ENCODE measurements around the gene ARHGAP42. TPM values are rescaled to one million over a fixed set of nuclear protein-coding genes. Genes with fewer than 3 reads are reported as not detected.
"Not testable (repeated sequence)": the region's sequence is repeated elsewhere in the genome, so short reads cannot be mapped to it uniquely, and the experiment has no call there.

Gene ARHGAP42
- total RNA-seq, 1 donor from 2014 or later = 0.10 TPM

DNA sequence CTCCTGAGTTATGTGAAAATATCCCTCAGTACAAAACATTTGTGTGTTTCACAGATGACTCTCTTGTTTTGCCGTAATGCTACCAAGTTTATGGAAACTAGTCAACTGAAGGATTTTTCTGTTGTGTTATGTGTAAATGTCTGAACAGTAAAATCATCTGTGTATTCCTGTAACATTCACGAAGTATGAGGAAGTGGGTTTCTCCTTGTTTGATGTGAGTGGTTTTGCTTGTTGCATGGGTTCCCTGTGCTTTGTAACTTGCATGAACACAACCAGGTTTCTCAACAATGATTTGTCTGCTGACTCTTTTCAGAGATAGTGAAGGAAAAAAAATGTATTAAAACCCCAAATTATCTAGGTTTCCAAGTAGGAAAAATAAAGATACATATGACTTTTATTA is 304.5 kb downstream of the ARHGAP42 start:
- intact Hi-C loops (cut with micrococcal nuclease) = no loop called here
- no peak for DNase-seq (ENCODE audit: low spot score)
- no peaks in the 10 kb centered on the region for H3K27me3 Mint-ChIP-seq (ENCODE audit: insufficient read depth)
- H3K36me3 Mint-ChIP-seq (ENCODE audit: low read depth) = no peaks in the 10 kb centered on the region
- H3K9me3 Mint-ChIP-seq = no peaks in the 10 kb centered on the region
- H3K4me1 Mint-ChIP-seq (ENCODE audit: low read depth) = no peaks in the 10 kb centered on the region
- H3K27ac Mint-ChIP-seq = no peak overlapping the region
- no peak overlapping the region for H3K4me3 Mint-ChIP-seq

DNA sequence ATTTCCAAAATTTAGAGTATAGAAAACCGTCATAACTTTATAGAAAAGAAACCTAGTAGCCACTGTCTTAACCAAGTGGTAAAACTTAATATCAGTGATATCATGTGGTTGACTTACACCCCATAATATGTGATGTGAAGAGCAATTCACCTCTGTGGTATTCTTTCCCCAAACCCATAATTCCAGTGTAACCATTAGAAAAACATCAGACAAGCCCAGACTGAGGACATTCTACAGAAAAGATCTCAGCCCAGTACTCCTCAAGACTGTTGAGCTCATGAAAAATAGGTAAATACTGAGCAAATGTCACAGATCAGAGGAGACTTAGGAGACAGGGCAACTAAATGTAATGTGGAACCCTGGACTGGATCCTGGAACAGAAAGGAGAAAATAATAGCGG is 307.9 kb downstream of the ARHGAP42 start:
- Mint-ChIP-seq H3K27ac (no peak overlapping the region), H3K9me3 (peaks cover 5% of the 10 kb centered on the region), H3K4me1 (ENCODE audit: low read depth) (no peaks in the 10 kb centered on the region), H3K36me3 (ENCODE audit: low read depth) (no peaks in the 10 kb centered on the region), H3K27me3 (ENCODE audit: insufficient read depth) (no peaks in the 10 kb centered on the region), H3K4me3 (no peak overlapping the region)
- no peak for DNase-seq (ENCODE audit: low spot score)
- intact Hi-C loops (cut with micrococcal nuclease) = no loop called here

DNA sequence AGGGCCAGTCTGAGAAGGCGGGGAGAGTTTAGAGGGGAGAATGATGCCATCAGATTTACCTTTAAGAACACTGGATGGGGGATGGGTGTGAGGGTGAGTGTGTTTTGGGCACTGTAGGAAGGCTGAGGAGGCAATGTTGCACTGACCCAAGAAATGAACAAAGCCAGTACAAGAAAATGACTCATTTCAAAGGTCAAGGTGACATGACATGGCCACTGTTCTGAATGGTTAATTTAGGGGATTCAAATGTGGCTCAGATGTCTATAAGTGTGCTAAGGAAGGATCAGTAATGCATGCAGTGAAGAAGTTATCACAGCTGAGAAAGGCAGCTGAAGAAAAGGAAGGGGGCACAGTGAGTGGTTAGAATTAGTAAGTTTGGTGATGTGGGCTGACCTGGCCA is 312.7 kb downstream of the ARHGAP42 start:
- H3K4me3 Mint-ChIP-seq = no peak overlapping the region
- intact Hi-C loops (cut with micrococcal nuclease) = no loop called here
- no peak for DNase-seq (ENCODE audit: low spot score)
- H3K27ac Mint-ChIP-seq = no peak overlapping the region
- no peaks in the 10 kb centered on the region for H3K27me3 Mint-ChIP-seq (ENCODE audit: insufficient read depth)
- no peaks in the 10 kb centered on the region for H3K36me3 Mint-ChIP-seq (ENCODE audit: low read depth)
- H3K9me3 Mint-ChIP-seq = peaks cover 14% of the 10 kb centered on the region
- H3K4me1 Mint-ChIP-seq (ENCODE audit: low read depth) = no peaks in the 10 kb centered on the region

DNA sequence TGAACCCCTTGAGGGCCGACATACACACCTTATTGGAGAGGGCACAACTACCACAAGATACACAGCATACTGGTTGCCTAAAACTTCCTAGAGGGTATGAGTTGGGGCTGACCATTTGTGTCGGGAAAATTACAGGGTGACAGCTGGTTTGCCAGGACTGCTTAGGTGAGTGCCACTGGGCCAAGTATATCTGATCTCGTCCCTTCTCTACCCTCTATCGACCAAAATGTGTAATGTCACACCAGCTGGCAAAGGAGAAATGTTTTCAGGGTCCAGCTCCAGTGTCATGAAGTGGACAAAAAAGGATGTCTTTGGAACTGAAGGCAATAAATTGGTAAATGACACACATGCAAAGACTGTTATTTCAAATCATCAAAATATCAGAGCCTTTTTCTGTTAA is 316.4 kb downstream of the ARHGAP42 start:
- H3K4me1 Mint-ChIP-seq (ENCODE audit: low read depth) = no peaks in the 10 kb centered on the region
- H3K27me3 Mint-ChIP-seq (ENCODE audit: insufficient read depth) = no peaks in the 10 kb centered on the region
- H3K4me3 Mint-ChIP-seq = no peak overlapping the region
- no peak for DNase-seq (ENCODE audit: low spot score)
- intact Hi-C loops (cut with micrococcal nuclease) = no loop called here
- H3K36me3 Mint-ChIP-seq (ENCODE audit: low read depth) = no peaks in the 10 kb centered on the region
- H3K27ac Mint-ChIP-seq = no peak overlapping the region
- H3K9me3 Mint-ChIP-seq = peaks cover 14% of the 10 kb centered on the region

DNA sequence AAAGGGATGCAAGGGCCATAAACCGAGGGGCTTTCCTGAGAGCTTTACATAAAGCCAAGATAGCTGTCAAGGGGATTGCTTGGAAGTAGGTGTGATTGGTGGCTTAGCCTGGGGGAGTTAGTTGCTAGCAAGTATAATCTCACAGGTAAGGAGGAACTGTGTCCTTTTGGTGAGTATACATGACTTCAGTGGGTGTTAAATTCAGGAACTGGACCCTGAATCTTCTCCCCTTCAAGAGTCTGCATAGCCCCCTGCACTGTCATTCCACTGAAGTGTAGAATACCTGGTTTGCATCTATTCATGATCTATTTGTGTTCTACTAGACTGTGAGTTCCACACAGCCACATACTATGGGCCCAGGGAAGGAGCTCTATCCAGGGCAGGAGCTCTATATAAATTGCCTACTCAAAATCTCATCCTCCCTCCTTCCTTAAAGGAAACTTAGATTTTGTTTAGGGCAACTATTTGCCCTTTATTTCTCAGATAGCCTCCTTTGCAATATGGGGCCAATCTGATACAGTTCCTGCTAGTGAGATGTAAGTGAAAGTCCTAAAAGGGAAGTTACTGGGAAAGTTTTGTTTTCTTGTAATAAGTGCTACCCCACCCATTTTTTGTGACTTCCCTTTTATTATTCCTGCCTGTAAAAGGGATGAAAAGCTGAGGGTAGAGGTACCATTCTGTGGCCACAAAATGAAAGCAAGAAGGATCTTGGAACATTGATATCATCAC is 322.0 kb downstream of the ARHGAP42 start:
- Mint-ChIP-seq H3K4me1 (ENCODE audit: low read depth) (no peaks in the 10 kb centered on the region), H3K9me3 (peaks cover 3% of the 10 kb centered on the region), H3K27ac (no peak overlapping the region), H3K27me3 (ENCODE audit: insufficient read depth) (no peaks in the 10 kb centered on the region), H3K36me3 (ENCODE audit: low read depth) (no peaks in the 10 kb centered on the region), H3K4me3 (no peak overlapping the region)
- DNase-seq (ENCODE audit: low spot score) = no peak
- intact Hi-C loops (cut with micrococcal nuclease) = no loop called here

DNA sequence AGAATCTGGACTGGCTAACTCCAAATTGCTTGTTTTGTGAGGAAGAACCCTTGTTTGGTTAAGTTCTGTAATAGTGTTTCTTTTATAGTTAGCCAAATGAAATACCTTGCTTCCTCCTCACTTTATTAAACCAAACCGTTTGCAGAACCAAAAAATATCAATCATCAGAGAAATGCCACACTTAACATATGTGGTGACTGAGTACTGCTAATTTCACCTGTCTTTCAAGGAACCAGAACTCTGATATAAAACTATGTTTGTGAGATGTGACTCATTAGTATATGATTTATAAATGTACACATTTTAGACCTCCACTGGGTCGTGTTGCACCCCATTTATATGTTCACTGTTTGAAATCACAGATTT is 322.6 kb downstream of the ARHGAP42 start:
- H3K27me3 Mint-ChIP-seq (ENCODE audit: insufficient read depth) = no peaks in the 10 kb centered on the region
- H3K36me3 Mint-ChIP-seq (ENCODE audit: low read depth) = no peaks in the 10 kb centered on the region
- intact Hi-C loops (cut with micrococcal nuclease) = no loop called here
- H3K4me1 Mint-ChIP-seq (ENCODE audit: low read depth) = no peaks in the 10 kb centered on the region
- DNase-seq (ENCODE audit: low spot score) = no peak
- no peaks in the 10 kb centered on the region for H3K9me3 Mint-ChIP-seq
- no peak overlapping the region for H3K27ac Mint-ChIP-seq
- H3K4me3 Mint-ChIP-seq = no peak overlapping the region

DNA sequence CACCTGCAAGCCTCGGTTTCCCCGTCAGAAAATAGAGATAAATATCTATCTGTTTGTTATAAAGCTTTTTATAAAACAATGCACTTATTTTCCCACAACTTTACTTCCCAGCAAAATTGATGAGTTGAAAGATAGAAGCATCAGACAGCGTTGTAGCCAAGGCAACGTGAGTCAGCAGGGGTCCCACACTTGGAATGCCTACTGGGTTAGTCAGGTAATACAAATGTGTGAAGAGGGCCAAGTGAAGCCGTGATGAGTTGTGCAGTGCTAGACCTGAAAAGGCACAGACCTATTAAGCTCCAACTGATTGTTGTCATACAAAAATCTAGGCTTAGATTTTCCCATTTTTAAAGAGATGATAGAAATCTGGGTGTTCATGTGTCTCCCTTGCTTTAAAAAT is 323.8 kb downstream of the ARHGAP42 start:
- Mint-ChIP-seq H3K36me3 (ENCODE audit: low read depth) (no peaks in the 10 kb centered on the region), H3K27me3 (ENCODE audit: insufficient read depth) (no peaks in the 10 kb centered on the region), H3K4me1 (ENCODE audit: low read depth) (no peaks in the 10 kb centered on the region), H3K4me3 (no peak overlapping the region), H3K27ac (no peak overlapping the region), H3K9me3 (no peaks in the 10 kb centered on the region)
- no peak for DNase-seq (ENCODE audit: low spot score)
- intact Hi-C loops (cut with micrococcal nuclease) = no loop called here

DNA sequence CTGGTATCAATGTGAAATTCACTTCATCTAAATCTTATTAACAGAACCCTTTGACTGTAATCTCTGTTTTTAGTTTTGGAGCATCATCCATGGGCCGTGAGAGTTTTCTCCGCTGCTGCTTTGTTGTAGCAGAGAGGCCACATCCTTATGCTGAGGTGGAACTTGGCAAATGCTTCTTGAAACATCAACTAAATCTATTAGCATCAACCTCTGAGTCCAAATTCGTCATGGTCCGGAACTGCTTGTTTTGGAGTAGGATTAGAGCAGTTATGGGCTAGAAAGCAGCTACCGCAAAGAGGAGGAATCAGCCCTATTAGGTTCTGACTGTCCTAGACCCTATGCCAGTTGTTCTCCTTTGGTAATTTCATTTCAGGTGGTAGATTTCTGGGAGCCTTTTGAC is 324.8 kb downstream of the ARHGAP42 start:
- H3K36me3 Mint-ChIP-seq (ENCODE audit: low read depth) = no peaks in the 10 kb centered on the region
- intact Hi-C loops (cut with micrococcal nuclease) = no loop called here
- no peaks in the 10 kb centered on the region for H3K27me3 Mint-ChIP-seq (ENCODE audit: insufficient read depth)
- H3K4me1 Mint-ChIP-seq (ENCODE audit: low read depth) = no peaks in the 10 kb centered on the region
- no peak overlapping the region for H3K27ac Mint-ChIP-seq
- no peaks in the 10 kb centered on the region for H3K9me3 Mint-ChIP-seq
- no peak overlapping the region for H3K4me3 Mint-ChIP-seq
- no peak for DNase-seq (ENCODE audit: low spot score)

DNA sequence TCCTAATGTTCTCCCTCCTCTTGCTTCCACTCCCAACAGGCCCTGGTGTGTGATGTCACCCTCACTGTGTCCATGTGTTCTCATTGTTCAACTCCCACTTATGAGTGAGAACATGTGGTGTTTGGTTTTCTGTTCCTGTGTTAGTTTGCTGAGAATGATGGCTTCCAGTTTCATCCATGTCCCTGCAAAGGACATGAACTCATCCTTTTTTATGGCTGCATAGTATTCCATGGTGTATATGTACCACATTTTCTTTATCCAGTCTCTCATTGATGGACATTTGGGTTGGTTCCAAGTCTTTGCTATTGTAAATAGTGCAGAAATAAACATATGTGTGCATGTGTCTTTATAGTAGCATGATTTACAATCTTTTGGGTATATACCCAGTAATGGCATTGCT is 326.6 kb downstream of the ARHGAP42 start:
- H3K36me3 Mint-ChIP-seq (ENCODE audit: low read depth); DNase-seq (ENCODE audit: low spot score); intact Hi-C loops (cut with micrococcal nuclease); H3K27me3 Mint-ChIP-seq (ENCODE audit: insufficient read depth); H3K4me1 Mint-ChIP-seq (ENCODE audit: low read depth); H3K27ac Mint-ChIP-seq; H3K9me3 Mint-ChIP-seq; H3K4me3 Mint-ChIP-seq: not testable (repeated sequence)

DNA sequence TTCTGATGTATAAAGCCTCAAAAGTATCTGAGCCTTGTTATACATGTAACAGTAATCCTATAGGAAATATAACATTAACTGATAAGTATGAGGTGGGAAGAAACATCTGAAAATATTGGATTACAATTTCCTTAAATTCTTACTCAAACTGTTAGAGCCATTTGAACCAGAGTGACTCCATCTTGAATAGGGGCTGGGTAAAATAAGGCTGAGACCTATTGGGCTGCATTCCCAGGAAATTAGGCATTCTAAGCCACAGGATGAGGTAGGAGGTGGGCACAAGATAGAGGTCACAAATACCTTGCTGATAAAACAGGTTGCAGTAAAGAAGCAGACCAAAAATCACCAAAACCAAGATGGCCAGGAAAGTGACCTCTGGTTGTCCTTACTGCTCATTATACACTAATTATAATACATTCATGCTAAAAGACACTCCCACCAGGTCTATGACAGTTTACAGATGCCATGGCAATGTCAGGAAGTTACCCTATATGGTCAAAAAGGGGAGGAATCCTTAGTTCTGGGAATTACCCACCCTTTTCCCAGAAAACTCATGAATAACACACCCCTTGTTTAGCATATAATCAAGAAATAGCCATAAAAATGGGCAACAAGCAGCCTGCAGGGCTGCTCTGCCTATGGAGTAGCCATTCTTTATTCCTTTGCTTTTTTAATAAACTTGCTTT is 327.7 kb downstream of the ARHGAP42 start:
- no peak for DNase-seq (ENCODE audit: low spot score)
- Mint-ChIP-seq H3K9me3 (no peaks in the 10 kb centered on the region), H3K36me3 (ENCODE audit: low read depth) (no peaks in the 10 kb centered on the region), H3K4me1 (ENCODE audit: low read depth) (no peaks in the 10 kb centered on the region), H3K4me3 (no peak overlapping the region), H3K27me3 (ENCODE audit: insufficient read depth) (no peaks in the 10 kb centered on the region), H3K27ac (no peak overlapping the region)
- intact Hi-C loops (cut with micrococcal nuclease) = no loop called here

DNA sequence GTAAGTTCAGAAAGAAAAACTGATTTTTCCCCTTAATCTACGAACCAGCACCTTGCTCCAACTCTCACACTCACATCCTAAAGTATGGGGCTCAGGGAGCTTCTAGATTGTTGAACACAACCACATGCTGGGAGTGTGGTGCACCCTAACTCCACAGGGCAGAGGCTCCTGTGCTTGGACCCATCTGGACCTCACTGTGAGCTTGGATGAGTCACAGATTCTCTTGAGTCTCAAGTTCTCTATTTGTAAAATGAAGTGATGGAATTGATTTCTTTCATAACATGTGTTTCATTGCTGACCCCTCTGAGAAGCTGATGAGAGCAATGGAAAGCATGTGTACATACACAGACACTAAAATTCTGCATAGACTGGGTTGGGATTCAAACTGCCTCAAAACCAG is 332.8 kb downstream of the ARHGAP42 start:
- no peak overlapping the region for H3K4me3 Mint-ChIP-seq
- no peaks in the 10 kb centered on the region for H3K9me3 Mint-ChIP-seq
- DNase-seq (ENCODE audit: low spot score) = no peak
- H3K36me3 Mint-ChIP-seq (ENCODE audit: low read depth) = no peaks in the 10 kb centered on the region
- H3K27ac Mint-ChIP-seq = no peak overlapping the region
- H3K4me1 Mint-ChIP-seq (ENCODE audit: low read depth) = no peaks in the 10 kb centered on the region
- H3K27me3 Mint-ChIP-seq (ENCODE audit: insufficient read depth) = no peaks in the 10 kb centered on the region
- intact Hi-C loops (cut with micrococcal nuclease) = no loop called here

DNA sequence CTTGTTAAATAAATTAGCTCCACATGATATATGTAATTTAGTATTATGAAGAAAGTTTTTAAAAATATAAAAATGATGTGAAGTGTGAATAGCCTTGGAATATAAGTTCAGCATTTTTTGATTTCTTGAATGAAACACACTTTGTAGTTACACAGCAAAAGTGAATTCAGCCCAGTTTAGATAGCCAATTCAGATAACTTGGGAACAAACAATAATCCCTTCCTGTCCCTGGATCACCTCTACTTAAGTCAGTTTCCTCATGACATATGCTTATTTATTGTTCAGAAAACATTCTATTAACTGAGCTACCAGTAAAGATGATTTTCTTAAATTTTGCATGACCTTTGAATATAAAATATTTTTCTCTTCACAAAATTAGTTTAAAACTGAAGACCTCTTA is 335.2 kb downstream of the ARHGAP42 start:
- no peak for DNase-seq (ENCODE audit: low spot score)
- H3K36me3 Mint-ChIP-seq (ENCODE audit: low read depth) = no peaks in the 10 kb centered on the region
- no peaks in the 10 kb centered on the region for H3K27me3 Mint-ChIP-seq (ENCODE audit: insufficient read depth)
- intact Hi-C loops (cut with micrococcal nuclease) = no loop called here
- H3K4me1 Mint-ChIP-seq (ENCODE audit: low read depth) = no peaks in the 10 kb centered on the region
- H3K9me3 Mint-ChIP-seq = no peaks in the 10 kb centered on the region
- no peak overlapping the region for H3K27ac Mint-ChIP-seq
- no peak overlapping the region for H3K4me3 Mint-ChIP-seq

DNA sequence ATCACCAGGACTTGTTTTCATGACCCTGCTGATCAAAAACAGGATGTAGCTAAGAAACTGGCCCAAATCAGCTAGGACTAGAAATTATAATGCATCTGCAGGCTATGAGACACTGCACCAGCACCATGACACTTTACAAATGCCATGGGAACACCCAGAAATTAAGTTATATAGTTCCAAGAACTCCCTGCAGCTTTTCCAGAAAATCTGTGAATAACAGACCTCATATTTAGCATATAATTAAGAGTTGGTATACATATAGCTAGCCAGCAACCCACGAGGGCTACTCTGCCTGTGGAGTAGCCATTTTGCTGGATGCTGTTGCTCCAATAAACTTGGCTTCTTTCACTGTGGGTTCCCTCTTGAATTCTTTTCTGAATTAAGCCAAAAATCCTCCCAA is 341.6 kb downstream of the ARHGAP42 start:
- Mint-ChIP-seq H3K36me3 (ENCODE audit: low read depth) (no peaks in the 10 kb centered on the region), H3K4me1 (ENCODE audit: low read depth) (no peaks in the 10 kb centered on the region), H3K4me3 (no peak overlapping the region), H3K27me3 (ENCODE audit: insufficient read depth) (no peaks in the 10 kb centered on the region), H3K27ac (no peak overlapping the region), H3K9me3 (no peaks in the 10 kb centered on the region)
- no peak for DNase-seq (ENCODE audit: low spot score)
- intact Hi-C loops (cut with micrococcal nuclease) = no loop called here

DNA sequence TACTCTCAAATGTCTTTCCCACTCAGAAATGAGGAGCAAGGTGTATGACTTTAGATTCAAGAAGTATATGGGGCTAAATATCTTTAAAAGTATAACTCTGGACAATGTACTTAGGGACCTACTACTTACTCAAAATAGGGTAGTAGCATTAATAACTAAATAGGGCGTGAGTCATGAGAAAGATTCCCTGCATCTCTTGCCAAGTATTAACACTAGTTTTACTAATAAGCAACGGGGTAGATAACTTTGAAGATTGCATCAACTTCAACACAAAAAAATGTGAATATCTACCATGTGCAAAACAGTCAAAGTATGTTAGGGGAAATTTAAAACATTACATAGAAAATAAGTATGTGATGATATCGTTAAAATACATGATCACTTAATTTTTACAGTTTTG is 342.9 kb downstream of the ARHGAP42 start:
- intact Hi-C loops (cut with micrococcal nuclease) = no loop called here
- Mint-ChIP-seq H3K27ac (no peak overlapping the region), H3K9me3 (no peaks in the 10 kb centered on the region), H3K4me3 (no peak overlapping the region), H3K27me3 (ENCODE audit: insufficient read depth) (no peaks in the 10 kb centered on the region), H3K36me3 (ENCODE audit: low read depth) (no peaks in the 10 kb centered on the region), H3K4me1 (ENCODE audit: low read depth) (no peaks in the 10 kb centered on the region)
- no peak for DNase-seq (ENCODE audit: low spot score)
